ENCODE measurements around the gene GPR161.

GPR161 gene

GRCh38 chr1:168146160-168146539 lies 9.4 kb upstream of the GPR161 start:
- DNase-seq = no peak

- DNase-seq = peak; percentile 90
These were observed 8.7 kb upstream of the GPR161 start for GRCh38 chr1:168145184-168146159.

GRCh38 chr1:168141871-168142385 lies 5.2 kb upstream of the GPR161 start:
- DNase-seq = no peak

GRCh38 chr1:168139070-168139469 lies 2.3 kb upstream of the GPR161 start:
- DNase-seq = no peak

- no peak for DNase-seq
These were observed 1.4 kb upstream of the GPR161 start for GRCh38 chr1:168138134-168138533.

GRCh38 chr1:168137515-168137821 lies 738 bp upstream of the GPR161 start:
- DNase-seq = no peak

- no peak for DNase-seq
These were observed 615 bp downstream of the GPR161 start for GRCh38 chr1:168135921-168136708.

GRCh38 chr1:168135116-168135920 lies 1.4 kb downstream of the GPR161 start:
- DNase-seq = no peak

- DNase-seq = no peak
These were observed 2.1 kb downstream of the GPR161 start for GRCh38 chr1:168134642-168135041.

GRCh38 chr1:168134132-168134531 lies 2.6 kb downstream of the GPR161 start:
- DNase-seq = no peak

- no peak for DNase-seq
These were observed 6.8 kb downstream of the GPR161 start for GRCh38 chr1:168129933-168130332.

GRCh38 chr1:168127503-168127902 lies 9.2 kb downstream of the GPR161 start:
- no peak for DNase-seq

GRCh38 chr1:168125051-168125450 lies 11.7 kb downstream of the GPR161 start:
- DNase-seq = no peak

- no peak for DNase-seq
These were observed 15.2 kb downstream of the GPR161 start for GRCh38 chr1:168121401-168122011.

GRCh38 chr1:168119750-168120149 lies 17.0 kb downstream of the GPR161 start:
- DNase-seq = no peak

- no peak for DNase-seq
These were observed 20.4 kb downstream of the GPR161 start for GRCh38 chr1:168116327-168116799.

- DNase-seq = no peak
These were observed 21.9 kb downstream of the GPR161 start for GRCh38 chr1:168114845-168115244.

- peak; percentile 44 for DNase-seq
These were observed 23.9 kb downstream of the GPR161 start for GRCh38 chr1:168112673-168113305.

- peak; percentile 88 for DNase-seq
These were observed 25.7 kb downstream of the GPR161 start for GRCh38 chr1:168110896-168111545.

GRCh38 chr1:168106274-168106673 lies 30.5 kb downstream of the GPR161 start:
- no peak for DNase-seq

GRCh38 chr1:168105846-168106245 lies 30.9 kb downstream of the GPR161 start:
- DNase-seq = no peak
